AG09319 (cell line): ENCODE data around the gene ZNF565.
"Not testable (repeated sequence)": the region's sequence is repeated elsewhere in the genome, so short reads cannot be mapped to it uniquely, and the experiment has no call there.

Experiments used
- DNase-seq: peaks from one replicate; pipeline ENCODE4 v3.0.0-alpha.2; 2010; ENCODE audit warnings: low read depth; ENCODE audit errors: extremely low read depth
- CTCF ChIP-seq: IDR thresholded peaks from 2 replicates; pipeline ENCODE4 v1.5.1; 2011; ENCODE audit warnings: low read depth, mild to moderate bottlenecking, inconsistent platforms, low read length, moderate library complexity

Gene ZNF565

GRCh38 chr19:36210497-36210896 lies 4.0 kb downstream of the ZNF565 start:
- TF ChIP-seq CTCF: no peak
- no peak for DNase-seq

GRCh38 chr19:36209372-36209771 lies 5.1 kb downstream of the ZNF565 start:
- TF ChIP-seq CTCF: no peak
- DNase-seq: no peak

GRCh38 chr19:36207605-36208252 lies 6.7 kb downstream of the ZNF565 start:
- no peak for TF ChIP-seq CTCF
- DNase-seq: no peak

- DNase-seq: no peak
- TF ChIP-seq CTCF: no peak
These were observed 11.2 kb downstream of the ZNF565 start for GRCh38 chr19:36203293-36203692.

GRCh38 chr19:36201684-36202083 lies 12.8 kb downstream of the ZNF565 start:
- DNase-seq: no peak

GRCh38 chr19:36198119-36198518 lies 16.3 kb downstream of the ZNF565 start:
- TF ChIP-seq CTCF: no peak
- no peak for DNase-seq

More at GRCh38 chr19:36201684-36202083, 12.8 kb downstream of the ZNF565 start:
- TF ChIP-seq CTCF: no peak

GRCh38 chr19:36196249-36196648 lies 18.2 kb downstream of the ZNF565 start:
- no peak for DNase-seq
- TF ChIP-seq CTCF: no peak

- not testable (repeated sequence) for DNase-seq
These were observed 27.7 kb downstream of the ZNF565 start for GRCh38 chr19:36186722-36187121.
